HG03575 (cell line): Measurements from ENCODE around the gene DAZAP1.

Experiments
- ATAC-seq: cut with Tn5 transposase; IDR thresholded peaks from one replicate; pipeline ENCODE4 v1.9.1; 2021; ENCODE audit not compliant: unreplicated experiment, insufficient number of reproducible peaks, low FRiP score; ENCODE audit errors: extremely low read depth

The DAZAP1 gene

GRCh38 chr19:1421218-1421957 is 14.0 kb downstream of the DAZAP1 start:
- no peak for ATAC-seq

GRCh38 chr19:1421958-1422305 is 14.5 kb downstream of the DAZAP1 start:
- ATAC-seq = no peak

- no peak for ATAC-seq
These were observed 15.0 kb downstream of the DAZAP1 start for GRCh38 chr19:1422360-1422759.

GRCh38 chr19:1422943-1423342 is 15.6 kb downstream of the DAZAP1 start:
- ATAC-seq = no peak

- no peak for ATAC-seq
These were observed 16.2 kb downstream of the DAZAP1 start for GRCh38 chr19:1423436-1424191.

GRCh38 chr19:1424192-1424955 is 17.0 kb downstream of the DAZAP1 start:
- no peak for ATAC-seq

- no peak for ATAC-seq
These were observed 17.9 kb downstream of the DAZAP1 start for GRCh38 chr19:1425102-1425837.

GRCh38 chr19:1425902-1426301 is 18.5 kb downstream of the DAZAP1 start:
- ATAC-seq = no peak

- no peak for ATAC-seq
These were observed 19.4 kb downstream of the DAZAP1 start for GRCh38 chr19:1426736-1427135.

GRCh38 chr19:1427221-1427920 is 20.0 kb downstream of the DAZAP1 start:
- ATAC-seq = no peak

- ATAC-seq = no peak
These were observed 21.5 kb downstream of the DAZAP1 start for GRCh38 chr19:1428738-1429391.

GRCh38 chr19:1429750-1430149 is 22.4 kb downstream of the DAZAP1 start:
- no peak for ATAC-seq

- ATAC-seq = no peak
These were observed 22.9 kb downstream of the DAZAP1 start for GRCh38 chr19:1430246-1430645.

GRCh38 chr19:1431759-1432506 is 24.5 kb downstream of the DAZAP1 start:
- no peak for ATAC-seq

- no peak for ATAC-seq
These were observed 25.1 kb downstream of the DAZAP1 start for GRCh38 chr19:1432507-1432887.

GRCh38 chr19:1433119-1434039 is 26.0 kb downstream of the DAZAP1 start:
- no peak for ATAC-seq

GRCh38 chr19:1434040-1434366 is 26.6 kb downstream of the DAZAP1 start:
- no peak for ATAC-seq
